ENCODE measurements around the gene GSTA1. TPM values are rescaled to one million over a fixed set of nuclear protein-coding genes. Genes with fewer than 3 reads are reported as not detected.
"Not testable (repeated sequence)": the region's sequence is repeated elsewhere in the genome, so short reads cannot be mapped to it uniquely, and the experiment has no call there.

The GSTA1 gene
- total RNA-seq, 1 experiment from 2014 or later, result 0.28 TPM

DNA sequence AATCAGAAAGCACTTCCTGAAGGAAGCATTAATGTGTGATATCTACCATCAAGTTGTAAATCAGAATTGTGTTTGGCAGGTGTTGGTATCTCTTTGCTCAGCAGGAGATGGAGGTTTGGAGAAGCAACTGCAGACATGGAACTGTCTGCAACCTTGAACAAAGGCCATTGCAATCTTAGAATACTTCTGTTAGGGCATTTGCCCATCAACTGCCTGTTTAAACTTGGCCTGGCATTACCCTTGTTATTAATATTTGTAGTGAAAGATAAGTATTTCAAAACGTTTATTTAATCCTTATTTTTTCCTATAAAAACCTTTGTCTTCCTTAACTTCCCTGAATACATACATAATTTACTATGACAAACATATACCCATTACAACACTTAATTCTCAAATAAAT lies 22.9 kb upstream of the GSTA1 start:
- H3K27me3 ChIP-seq (ENCODE audit: control insufficient read depth, insufficient read depth, low read length), result no peaks in the 10 kb centered on the region
- in situ Hi-C loops (cut with HindIII; ENCODE audit: low pct_unique_long_range_greater_than_20kb, low sequenced_read_pairs) (no loop called here), intact Hi-C loops (cut with micrococcal nuclease; ENCODE audit: unreplicated experiment) (no loop called here)
- no TSS peak for BruUV-seq (replicated peaks)
- DNase-seq (ENCODE audit: low read depth, low spot score), result no peak
- no peak overlapping the region for H3K4me3 ChIP-seq (ENCODE audit: low read depth in 2 of 2, low read length in 2 of 2)
- ChIA-PET CTCF (no interaction called here), POLR2A (no interaction called here)
- no peak for ATAC-seq
- TF ChIP-seq, protein P1, sequence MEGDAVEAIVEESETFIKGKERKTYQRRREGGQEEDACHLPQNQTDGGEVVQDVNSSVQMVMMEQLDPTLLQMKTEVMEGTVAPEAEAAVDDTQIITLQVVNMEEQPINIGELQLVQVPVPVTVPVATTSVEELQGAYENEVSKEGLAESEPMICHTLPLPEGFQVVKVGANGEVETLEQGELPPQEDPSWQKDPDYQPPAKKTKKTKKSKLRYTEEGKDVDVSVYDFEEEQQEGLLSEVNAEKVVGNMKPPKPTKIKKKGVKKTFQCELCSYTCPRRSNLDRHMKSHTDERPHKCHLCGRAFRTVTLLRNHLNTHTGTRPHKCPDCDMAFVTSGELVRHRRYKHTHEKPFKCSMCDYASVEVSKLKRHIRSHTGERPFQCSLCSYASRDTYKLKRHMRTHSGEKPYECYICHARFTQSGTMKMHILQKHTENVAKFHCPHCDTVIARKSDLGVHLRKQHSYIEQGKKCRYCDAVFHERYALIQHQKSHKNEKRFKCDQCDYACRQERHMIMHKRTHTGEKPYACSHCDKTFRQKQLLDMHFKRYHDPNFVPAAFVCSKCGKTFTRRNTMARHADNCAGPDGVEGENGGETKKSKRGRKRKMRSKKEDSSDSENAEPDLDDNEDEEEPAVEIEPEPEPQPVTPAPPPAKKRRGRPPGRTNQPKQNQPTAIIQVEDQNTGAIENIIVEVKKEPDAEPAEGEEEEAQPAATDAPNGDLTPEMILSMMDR (IDR thresholded peaks at IDR 0.05), result no peak
- TF ChIP-seq POLR2AphosphoS5 (IDR thresholded peaks at IDR 0.05; ENCODE audit: low read depth, low read length), result no peak
- no peak for TF ChIP-seq TCF7L2 (IDR thresholded peaks at IDR 0.05; ENCODE audit: low read depth, low read length)
- TF ChIP-seq, protein P2, sequence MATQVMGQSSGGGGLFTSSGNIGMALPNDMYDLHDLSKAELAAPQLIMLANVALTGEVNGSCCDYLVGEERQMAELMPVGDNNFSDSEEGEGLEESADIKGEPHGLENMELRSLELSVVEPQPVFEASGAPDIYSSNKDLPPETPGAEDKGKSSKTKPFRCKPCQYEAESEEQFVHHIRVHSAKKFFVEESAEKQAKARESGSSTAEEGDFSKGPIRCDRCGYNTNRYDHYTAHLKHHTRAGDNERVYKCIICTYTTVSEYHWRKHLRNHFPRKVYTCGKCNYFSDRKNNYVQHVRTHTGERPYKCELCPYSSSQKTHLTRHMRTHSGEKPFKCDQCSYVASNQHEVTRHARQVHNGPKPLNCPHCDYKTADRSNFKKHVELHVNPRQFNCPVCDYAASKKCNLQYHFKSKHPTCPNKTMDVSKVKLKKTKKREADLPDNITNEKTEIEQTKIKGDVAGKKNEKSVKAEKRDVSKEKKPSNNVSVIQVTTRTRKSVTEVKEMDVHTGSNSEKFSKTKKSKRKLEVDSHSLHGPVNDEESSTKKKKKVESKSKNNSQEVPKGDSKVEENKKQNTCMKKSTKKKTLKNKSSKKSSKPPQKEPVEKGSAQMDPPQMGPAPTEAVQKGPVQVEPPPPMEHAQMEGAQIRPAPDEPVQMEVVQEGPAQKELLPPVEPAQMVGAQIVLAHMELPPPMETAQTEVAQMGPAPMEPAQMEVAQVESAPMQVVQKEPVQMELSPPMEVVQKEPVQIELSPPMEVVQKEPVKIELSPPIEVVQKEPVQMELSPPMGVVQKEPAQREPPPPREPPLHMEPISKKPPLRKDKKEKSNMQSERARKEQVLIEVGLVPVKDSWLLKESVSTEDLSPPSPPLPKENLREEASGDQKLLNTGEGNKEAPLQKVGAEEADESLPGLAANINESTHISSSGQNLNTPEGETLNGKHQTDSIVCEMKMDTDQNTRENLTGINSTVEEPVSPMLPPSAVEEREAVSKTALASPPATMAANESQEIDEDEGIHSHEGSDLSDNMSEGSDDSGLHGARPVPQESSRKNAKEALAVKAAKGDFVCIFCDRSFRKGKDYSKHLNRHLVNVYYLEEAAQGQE (IDR thresholded peaks at IDR 0.05; ENCODE audit: insufficient read depth in 1 of 2, low read depth in 2 of 2, low read length in 1 of 2), result no peak
- no peak for TF ChIP-seq SIN3A (IDR thresholded peaks at IDR 0.05; ENCODE audit: borderline replicate concordance, insufficient read depth, low read depth, low read length)
- H3K36me3 ChIP-seq (ENCODE audit: control insufficient read depth, insufficient read depth, low read length), result no peaks in the 10 kb centered on the region
- no peak overlapping the region for H3K27ac ChIP-seq (ENCODE audit: low read length)
- no peaks in the 10 kb centered on the region for H3K9me3 ChIP-seq (ENCODE audit: control insufficient read depth, insufficient read depth, low read depth, low read length)
- no peaks in the 10 kb centered on the region for H3K4me1 ChIP-seq (ENCODE audit: control insufficient read depth, insufficient read depth, low read length)

DNA sequence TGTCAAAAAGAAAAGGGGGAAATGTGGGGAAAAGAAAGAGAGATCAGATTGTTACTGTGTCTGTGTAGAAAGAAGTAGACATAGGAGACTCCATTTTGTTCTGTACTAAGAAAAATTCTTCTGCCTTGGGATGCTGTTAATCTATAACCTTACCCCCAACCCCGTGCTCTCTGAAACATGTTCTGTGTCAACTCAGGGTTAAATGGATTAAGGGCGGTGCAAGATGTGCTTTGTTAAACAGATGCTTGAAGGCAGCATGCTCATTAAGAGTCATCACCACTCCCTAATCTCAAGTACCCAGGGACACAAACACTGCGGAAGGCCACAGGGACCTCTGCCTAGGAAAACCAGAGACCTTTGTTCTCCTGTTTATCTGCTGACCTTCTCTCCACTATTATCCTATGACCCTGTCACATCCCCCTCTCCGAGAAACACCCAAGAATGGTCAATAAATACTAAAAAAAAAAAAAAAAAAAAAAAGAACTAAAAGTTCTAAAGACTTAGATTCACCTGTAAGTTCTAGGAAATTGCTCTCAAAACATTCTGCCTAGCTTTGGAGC lies 22.4 kb upstream of the GSTA1 start:
- H3K36me3 ChIP-seq (ENCODE audit: control insufficient read depth, insufficient read depth, low read length); H3K27ac ChIP-seq (ENCODE audit: low read length); ATAC-seq; H3K27me3 ChIP-seq (ENCODE audit: control insufficient read depth, insufficient read depth, low read length); H3K9me3 ChIP-seq (ENCODE audit: control insufficient read depth, insufficient read depth, low read depth, low read length); DNase-seq (ENCODE audit: low read depth, low spot score); BruUV-seq (replicated peaks); intact Hi-C loops (cut with micrococcal nuclease; ENCODE audit: unreplicated experiment); POLR2A ChIA-PET; CTCF ChIA-PET; H3K4me3 ChIP-seq (ENCODE audit: low read depth in 2 of 2, low read length in 2 of 2); in situ Hi-C loops (cut with HindIII; ENCODE audit: low pct_unique_long_range_greater_than_20kb, low sequenced_read_pairs); H3K4me1 ChIP-seq (ENCODE audit: control insufficient read depth, insufficient read depth, low read length): not testable (repeated sequence)

DNA sequence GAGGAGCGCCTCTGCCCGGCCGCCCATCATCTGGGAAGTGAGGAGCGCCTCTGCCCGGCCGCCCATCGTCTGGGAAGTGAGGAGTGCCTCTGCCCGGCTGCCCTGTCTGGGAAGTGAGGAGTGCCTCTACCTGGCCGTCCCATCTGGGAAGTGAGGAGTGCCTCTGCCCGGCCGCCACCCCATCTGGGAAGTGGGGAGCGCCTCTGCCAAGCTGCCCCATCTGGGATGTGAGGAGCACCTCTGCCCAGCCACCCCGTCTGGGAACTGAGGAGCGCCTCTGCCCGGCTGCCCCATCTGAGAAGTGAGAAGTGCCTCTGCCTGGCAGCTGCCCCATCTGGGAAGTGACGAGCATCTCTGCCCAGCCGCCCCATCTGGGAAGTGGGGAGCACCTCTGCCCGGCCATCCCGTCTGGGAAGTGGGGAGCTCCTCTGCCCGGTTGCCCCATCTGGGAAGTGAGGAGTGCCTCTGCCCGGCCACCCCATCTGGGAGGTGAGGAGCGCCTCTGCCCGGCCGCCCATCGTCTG lies 21.7 kb upstream of the GSTA1 start:
- DNase-seq (ENCODE audit: low read depth, low spot score); H3K9me3 ChIP-seq (ENCODE audit: control insufficient read depth, insufficient read depth, low read depth, low read length); H3K4me3 ChIP-seq (ENCODE audit: low read depth in 2 of 2, low read length in 2 of 2); in situ Hi-C loops (cut with HindIII; ENCODE audit: low pct_unique_long_range_greater_than_20kb, low sequenced_read_pairs); H3K4me1 ChIP-seq (ENCODE audit: control insufficient read depth, insufficient read depth, low read length); BruUV-seq (replicated peaks); POLR2A ChIA-PET; ATAC-seq; CTCF ChIA-PET; H3K27ac ChIP-seq (ENCODE audit: low read length); intact Hi-C loops (cut with micrococcal nuclease; ENCODE audit: unreplicated experiment); H3K27me3 ChIP-seq (ENCODE audit: control insufficient read depth, insufficient read depth, low read length); H3K36me3 ChIP-seq (ENCODE audit: control insufficient read depth, insufficient read depth, low read length): not testable (repeated sequence)
